ENCODE measurements around the gene HOXA3. TPM values are rescaled to one million over a fixed set of nuclear protein-coding genes. Genes with fewer than 3 reads are reported as not detected.

HOXA3 gene
- total RNA-seq, 1 experiment from 2014 or later: not detected

- no peak for ATAC-seq
Observed at GRCh38 chr7:27173511-27173955, 21.1 kb upstream of the HOXA3 start.

GRCh38 chr7:27172823-27173510 is 20.6 kb upstream of the HOXA3 start:
- Mint-ChIP-seq H3K4me3 (no peak overlapping the region), H3K9me3 (no peaks in the 10 kb centered on the region), H3K4me1 (peaks cover 23% of the 10 kb centered on the region), H3K27me3 (ENCODE audit: low read depth) (peaks cover 99% of the 10 kb centered on the region), H3K27ac (no peak overlapping the region), H3K36me3 (0 out of 2 replicates have a peak, but pooled peaks cover 2% of the 10 kb centered on the region)
- ChIA-PET POLR2A (no interaction called here), CTCF (interaction anchor here (0.9 to 1.4 kb wide), 2 partner anchors 12 to 22 kb away, joined by 4 to 5 read pairs; no protein-coding TSS in a partner anchor)
- DNase-seq (ENCODE audit: low spot score): no peak
- TF ChIP-seq ELF4 (CRISPR knock-in tag; IDR thresholded peaks at IDR 0.05; ENCODE audit: low read depth) (no peak), ZNF423 (CRISPR knock-in tag; IDR thresholded peaks at IDR 0.05) (no peak), NFE2L1 (CRISPR knock-in tag; IDR thresholded peaks at IDR 0.05) (no peak)
- ATAC-seq: no peak

More at GRCh38 chr7:27173511-27173955, 21.1 kb upstream of the HOXA3 start:
- ChIA-PET CTCF (interaction anchor here (0.9 to 1.4 kb wide), 3 partner anchors 12 to 23 kb away, joined by 3 to 5 read pairs (median 4); no protein-coding TSS in a partner anchor), POLR2A (no interaction called here)
- H3K4me1 Mint-ChIP-seq: peaks cover 21% of the 10 kb centered on the region
- H3K27me3 Mint-ChIP-seq (ENCODE audit: low read depth): peaks cover 99% of the 10 kb centered on the region
- H3K9me3 Mint-ChIP-seq: no peaks in the 10 kb centered on the region
- TF ChIP-seq RELA (CRISPR knock-in tag; IDR thresholded peaks at IDR 0.05; ENCODE audit: borderline replicate concordance) (no peak), STAT6 (CRISPR knock-in tag; conservative IDR thresholded peaks at IDR 0.05; ENCODE audit: low read depth) (0 out of 2 replicates have a peak, but pooled peaks have one; percentile 48), SOX15 (CRISPR knock-in tag; IDR thresholded peaks at IDR 0.05) (no peak), MXD4 (CRISPR knock-in tag; IDR thresholded peaks at IDR 0.05; ENCODE audit: borderline replicate concordance) (no peak)
- no peak overlapping the region for H3K27ac Mint-ChIP-seq
- DNase-seq (ENCODE audit: low spot score): no peak
- H3K36me3 Mint-ChIP-seq: 0 out of 2 replicates have a peak, but pooled peaks cover 2% of the 10 kb centered on the region
- H3K4me3 Mint-ChIP-seq: no peak overlapping the region

GRCh38 chr7:27172315-27172774 is 20.0 kb upstream of the HOXA3 start:
- Mint-ChIP-seq H3K4me3 (no peak overlapping the region), H3K36me3 (0 out of 2 replicates have a peak, but pooled peaks cover 2% of the 10 kb centered on the region), H3K27ac (no peak overlapping the region), H3K27me3 (ENCODE audit: low read depth) (peaks cover 99% of the 10 kb centered on the region), H3K4me1 (peaks cover 23% of the 10 kb centered on the region), H3K9me3 (no peaks in the 10 kb centered on the region)
- POLR2A ChIA-PET: no interaction called here
- no peak for ATAC-seq
- TF ChIP-seq TEAD4 (CRISPR knock-in tag; IDR thresholded peaks at IDR 0.05) (no peak), GTF2I (CRISPR knock-in tag; conservative IDR thresholded peaks at IDR 0.05) (no peak), FOXP4 (CRISPR knock-in tag; IDR thresholded peaks at IDR 0.05) (no peak), NFATC4 (CRISPR knock-in tag; IDR thresholded peaks at IDR 0.05) (no peak), IRF2 (CRISPR knock-in tag; IDR thresholded peaks at IDR 0.05; ENCODE audit: borderline replicate concordance, low read depth) (no peak)
- DNase-seq (ENCODE audit: low spot score): no peak
- CTCF ChIA-PET: no interaction called here

GRCh38 chr7:27171637-27172314 is 19.4 kb upstream of the HOXA3 start:
- 0 out of 2 replicates have a peak, but pooled peaks cover 2% of the 10 kb centered on the region for H3K36me3 Mint-ChIP-seq
- peaks cover 99% of the 10 kb centered on the region for H3K27me3 Mint-ChIP-seq (ENCODE audit: low read depth)
- ChIA-PET CTCF (interaction anchor here (1.1 to 3.7 kb wide), 2 partner anchors 8 to 11 kb away, joined by 5 to 22 read pairs; no protein-coding TSS in a partner anchor), POLR2A (no interaction called here)
- TF ChIP-seq E2F4 (CRISPR knock-in tag; IDR thresholded peaks at IDR 0.05; ENCODE audit: borderline replicate concordance, low read depth) (no peak), ZNF281 (CRISPR knock-in tag; IDR thresholded peaks at IDR 0.05) (no peak), IRF2 (CRISPR knock-in tag; IDR thresholded peaks at IDR 0.05; ENCODE audit: borderline replicate concordance, low read depth) (no peak), ZNF671 (CRISPR knock-in tag; IDR thresholded peaks at IDR 0.05) (no peak), ZNF232 (CRISPR knock-in tag; IDR thresholded peaks at IDR 0.05) (no peak), ATF1 (CRISPR knock-in tag; IDR thresholded peaks at IDR 0.05) (no peak)
- no peak overlapping the region for H3K4me3 Mint-ChIP-seq
- H3K27ac Mint-ChIP-seq: no peak overlapping the region
- ATAC-seq: no peak
- H3K9me3 Mint-ChIP-seq: no peaks in the 10 kb centered on the region
- H3K4me1 Mint-ChIP-seq: peaks cover 25% of the 10 kb centered on the region
- no peak for DNase-seq (ENCODE audit: low spot score)

Data from WTC11 (cell line).